Measurements from ENCODE around the gene TMEM138.

GRCh38 chr11:61356706-61357105, 5.5 kb upstream of the TMEM138 start:
- no peak for TF ChIP-seq CTCF (IDR thresholded peaks at IDR 0.05; ENCODE audit: low read depth, low read length, missing input control)
- no peak for TF ChIP-seq YY1 (IDR thresholded peaks at IDR 0.05)
- TF ChIP-seq GABPA (IDR thresholded peaks at IDR 0.05 in 1 of 2, conservative IDR thresholded peaks at IDR 0.05 in 1 of 2) = no peak
- no peak for TF ChIP-seq FOXA1 (IDR thresholded peaks at IDR 0.05)
- no peak for TF ChIP-seq ATF3 (IDR thresholded peaks at IDR 0.05)
- no peak for TF ChIP-seq REST (IDR thresholded peaks at IDR 0.05)
- TF ChIP-seq TAF1 (conservative IDR thresholded peaks at IDR 0.05) = no peak
